GM20431 (cell line): ENCODE results near the gene ADGRB2.

Source experiments
- in situ Hi-C: fragments of 300-500 bp; cut with MseI, MboI; formaldehyde crosslinking; loops from one replicate; pipeline ENCODE4 v1.15.0; 2020; ENCODE audit warnings: low sequenced_read_pairs; ENCODE audit not compliant: unreplicated experiment

Gene ADGRB2

DNA sequence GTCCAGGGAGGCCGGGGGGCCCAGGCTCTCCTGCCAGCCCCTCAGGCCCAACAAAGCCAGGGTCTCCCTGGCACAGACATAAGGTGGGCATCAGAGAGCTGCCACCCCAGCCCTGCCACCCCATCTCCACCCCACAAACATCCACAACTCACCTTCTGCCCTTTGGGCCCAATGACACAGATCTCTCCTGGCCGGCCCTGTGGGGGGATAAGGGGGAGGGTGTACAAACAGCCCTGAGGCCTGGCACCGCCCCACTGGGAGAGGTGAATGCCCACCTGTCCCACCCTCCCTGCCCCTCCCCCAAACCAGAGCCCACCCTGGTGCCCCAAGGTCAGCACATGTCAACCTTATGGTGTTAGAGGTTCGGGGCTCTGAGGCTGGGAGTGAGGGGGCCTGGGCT lies 72.7 kb downstream of the ADGRB2 start:
- in situ Hi-C loops = no loop called here

GRCh38 chr1:31690921-31691320 lies 73.2 kb downstream of the ADGRB2 start:
- in situ Hi-C loops = no loop called here

DNA sequence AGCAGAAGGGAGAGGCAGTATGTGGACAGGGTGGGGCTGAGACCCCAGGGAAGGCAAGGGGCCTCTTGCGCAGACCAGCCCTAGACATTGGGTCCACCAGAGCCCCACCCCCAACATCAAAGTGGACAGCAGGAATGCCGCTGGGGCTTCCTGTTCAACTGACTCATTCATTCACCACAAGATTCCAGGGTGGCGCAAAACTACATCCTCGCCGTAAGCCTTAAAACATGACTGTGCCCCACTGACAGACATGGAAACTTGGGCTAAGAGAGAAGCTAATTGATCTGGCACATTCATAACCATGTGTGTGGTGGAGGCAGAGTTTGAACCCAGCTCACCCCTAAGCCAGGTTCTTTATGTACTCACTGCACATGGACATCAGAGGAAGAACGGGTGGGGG lies 74.3 kb downstream of the ADGRB2 start:
- in situ Hi-C loops = no loop called here

DNA sequence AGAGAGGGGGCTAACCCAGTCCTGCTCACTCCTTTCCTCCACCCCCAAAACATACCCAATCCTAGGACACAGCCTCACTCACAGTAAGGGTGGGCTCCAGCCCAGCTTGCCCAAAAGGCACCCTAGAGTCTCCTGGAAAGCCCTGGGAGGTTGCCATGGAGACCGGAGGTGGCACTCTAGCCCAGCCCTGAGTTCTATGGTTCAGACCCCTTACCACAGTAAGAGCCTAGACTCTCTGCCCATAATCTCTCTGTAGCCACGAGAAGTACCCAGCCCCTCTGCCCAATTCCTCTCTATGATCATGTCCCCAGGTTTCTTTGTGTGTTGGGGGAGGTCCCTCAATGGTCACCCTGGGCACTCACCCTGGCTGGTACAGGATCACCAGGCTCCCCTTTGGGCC lies 74.8 kb downstream of the ADGRB2 start:
- in situ Hi-C loops = no loop called here

DNA sequence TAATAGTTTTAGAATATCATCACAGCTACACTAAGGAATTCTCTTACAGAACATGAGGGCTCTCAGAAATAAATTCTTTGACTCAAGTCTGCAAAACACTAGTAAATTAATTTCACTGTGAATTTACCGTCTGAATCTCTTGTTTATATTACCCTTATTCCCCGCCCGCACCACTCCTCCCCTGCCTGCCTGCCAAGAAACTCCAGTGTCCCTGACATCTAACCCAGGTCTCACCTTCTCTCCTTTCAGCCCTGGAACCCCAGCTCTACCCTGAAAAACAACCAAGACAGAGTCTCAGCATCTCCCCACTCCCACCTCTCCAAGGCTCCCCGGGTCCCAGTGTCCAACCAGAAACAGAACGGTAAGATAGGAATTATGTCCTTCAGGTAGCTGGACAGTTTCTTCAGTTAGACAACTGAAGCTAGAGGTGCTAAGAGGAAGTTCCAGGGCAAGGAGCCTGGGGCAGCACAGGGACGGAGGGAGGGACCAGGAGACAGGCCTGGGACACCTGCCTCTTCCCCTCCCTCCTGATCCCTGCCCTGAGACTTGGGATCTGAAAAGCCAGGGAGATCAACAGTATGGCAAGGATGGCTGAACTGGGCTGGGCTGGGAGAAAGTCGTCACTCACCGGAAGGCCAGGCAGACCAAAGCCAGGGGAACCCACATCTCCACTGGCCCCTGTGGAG lies 75.8 kb downstream of the ADGRB2 start:
- in situ Hi-C loops = no loop called here

DNA sequence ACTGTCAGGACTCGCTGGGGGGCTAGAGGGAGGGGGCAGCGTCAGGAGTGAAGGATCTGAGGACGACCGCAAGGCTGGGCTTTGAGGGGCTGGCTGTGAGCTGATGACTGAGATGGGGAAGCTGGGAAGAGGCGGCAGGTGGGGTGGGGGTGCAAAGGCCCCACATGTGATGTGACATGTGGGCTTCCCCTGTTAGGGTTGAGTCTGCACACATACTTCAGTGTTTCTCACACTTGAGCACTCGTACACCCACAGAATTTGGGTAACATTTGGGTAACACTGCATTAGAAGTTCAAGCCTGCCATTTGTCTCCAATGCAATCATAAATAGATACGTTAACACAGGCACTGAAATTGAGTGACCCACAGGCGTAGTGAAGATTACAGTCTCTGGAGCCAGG lies 76.5 kb downstream of the ADGRB2 start:
- in situ Hi-C loops = no loop called here

DNA sequence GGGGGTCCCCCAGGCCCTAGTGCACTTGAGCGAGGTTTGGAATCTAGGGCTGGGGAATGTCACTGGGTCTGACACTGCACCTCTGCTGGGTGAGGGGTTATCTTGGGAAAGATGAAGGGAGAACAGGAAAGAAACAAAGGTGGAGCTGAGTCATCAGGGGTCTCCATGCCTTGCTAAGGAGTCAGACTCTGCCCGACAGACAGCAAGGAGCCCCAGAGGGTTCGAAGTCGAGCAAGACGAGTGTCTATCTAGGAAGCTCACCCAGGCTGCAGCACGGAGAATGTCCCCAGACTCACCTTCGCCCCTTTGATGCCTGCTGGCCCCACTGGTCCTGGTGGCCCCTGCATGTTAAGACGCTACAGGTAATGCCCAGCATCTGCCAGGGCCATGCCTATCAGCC lies 78.3 kb downstream of the ADGRB2 start:
- in situ Hi-C loops = no loop called here

- in situ Hi-C loops = no loop called here
Measured at GRCh38 chr1:31683997-31684396, 80.1 kb downstream of the ADGRB2 start.

- in situ Hi-C loops = no loop called here
Measured at GRCh38 chr1:31681415-31681814, 82.7 kb downstream of the ADGRB2 start.

DNA sequence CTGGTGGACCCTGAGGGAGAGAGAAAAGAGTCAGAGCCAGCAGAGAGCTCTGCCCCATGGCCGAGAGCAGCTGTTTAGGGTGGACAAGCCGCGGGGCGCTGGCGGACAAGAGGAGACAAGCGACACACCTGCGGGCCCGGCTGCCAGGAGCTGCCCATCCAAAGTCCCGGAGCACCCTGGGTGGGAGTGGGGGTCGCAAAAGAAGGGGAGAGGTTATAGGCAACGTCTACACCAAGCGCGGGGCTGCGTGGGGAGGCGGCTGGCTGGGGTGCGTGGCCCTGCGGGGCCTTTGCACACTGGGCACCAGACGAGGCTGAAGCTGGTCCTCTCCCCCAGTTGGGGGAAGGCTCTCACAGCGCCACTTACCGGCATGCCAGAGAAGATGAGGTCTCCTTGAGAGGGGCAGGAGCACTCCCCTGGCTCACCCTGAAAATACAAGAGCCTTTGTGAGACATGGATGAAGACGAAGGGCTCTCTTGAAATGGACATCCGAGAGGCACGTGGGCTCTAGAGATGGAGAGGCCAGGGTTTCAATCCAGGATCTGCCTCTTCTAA lies 84.4 kb downstream of the ADGRB2 start:
- in situ Hi-C loops = no loop called here

DNA sequence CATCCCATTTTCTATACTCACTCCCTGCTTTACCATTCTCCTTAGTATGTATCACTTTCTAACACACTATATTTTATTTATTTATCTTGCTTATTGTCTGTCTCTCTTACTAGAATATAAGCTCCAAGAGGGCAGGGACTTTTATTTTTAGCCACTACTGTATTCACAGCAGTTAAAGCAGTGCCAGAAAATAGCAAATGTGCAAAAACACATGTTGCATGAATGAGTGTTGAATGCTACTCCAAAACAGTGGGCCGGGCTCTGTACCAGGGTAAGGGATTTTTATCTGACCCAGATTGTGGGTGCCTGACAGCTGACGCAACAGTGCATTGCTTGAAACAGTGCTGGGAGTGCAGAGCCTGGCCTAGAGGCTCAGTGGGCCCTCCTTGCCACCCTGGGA lies 85.0 kb downstream of the ADGRB2 start:
- in situ Hi-C loops = no loop called here

DNA sequence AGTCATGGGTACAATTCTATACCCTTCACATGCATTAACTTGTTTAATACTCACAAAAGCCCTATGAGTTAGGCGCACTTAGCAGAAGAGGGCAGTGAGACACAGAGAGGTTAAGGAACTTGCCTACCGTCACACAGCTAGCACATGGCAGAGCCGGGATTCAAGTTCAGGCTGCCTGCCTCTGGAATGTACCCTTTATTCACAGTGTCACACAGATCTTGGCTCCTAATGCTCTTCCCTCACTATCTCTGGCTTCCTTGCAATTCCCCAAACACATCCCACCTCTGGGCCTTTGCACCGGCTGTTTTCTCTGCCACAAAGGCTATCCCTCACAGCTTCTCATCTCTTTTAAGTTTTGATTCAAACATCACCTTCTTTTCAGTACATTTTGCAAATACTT lies 85.5 kb downstream of the ADGRB2 start:
- in situ Hi-C loops = no loop called here

DNA sequence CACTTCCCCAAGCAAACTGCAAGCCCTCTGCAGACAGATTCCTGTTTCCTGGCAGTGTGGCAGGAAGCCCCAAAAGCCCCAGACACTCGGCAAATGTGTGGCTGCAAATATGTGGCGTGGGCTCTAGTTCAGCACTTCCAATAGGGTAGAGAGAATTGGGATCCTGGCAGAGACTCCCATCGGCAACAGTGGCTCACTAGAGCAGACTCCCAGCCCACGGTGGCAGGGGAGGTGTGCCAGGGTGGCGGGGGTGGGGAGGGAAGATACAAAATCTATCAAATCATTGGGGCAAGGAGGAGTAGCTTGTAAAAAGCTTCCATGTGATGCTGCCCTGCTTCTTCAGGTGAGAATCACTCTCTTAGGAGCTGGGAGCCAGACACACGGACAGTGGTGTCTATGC lies 86.2 kb downstream of the ADGRB2 start:
- in situ Hi-C loops = no loop called here

DNA sequence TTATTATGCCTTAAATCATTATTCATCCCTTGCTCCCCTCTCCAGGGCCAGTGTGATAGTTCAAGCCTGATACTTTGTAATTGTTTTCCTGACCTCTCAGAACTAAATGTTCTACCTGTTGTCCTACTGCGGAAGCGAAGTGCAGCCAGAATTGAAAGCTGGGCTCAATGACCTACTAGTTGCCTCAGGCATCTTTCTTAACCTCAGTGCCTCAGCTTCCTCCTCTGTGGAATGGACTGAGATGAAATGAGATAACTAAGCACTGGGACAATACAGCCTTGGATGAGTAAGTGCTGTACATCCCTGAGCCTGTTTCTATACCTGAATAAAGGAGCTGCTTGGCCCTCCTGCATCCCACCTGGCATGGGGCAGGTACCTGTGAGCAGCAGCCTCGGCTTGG lies 86.7 kb downstream of the ADGRB2 start:
- in situ Hi-C loops = no loop called here
